Dedifferentiated amniotic fluid mesenchymal stem cell (primary cell): ENCODE data around the gene ALDH3A2.

Experiments used
- DNase-seq: peaks from one replicate; pipeline ENCODE4 v3.0.0-alpha.2; 2016; ENCODE audit errors: extremely low spot score

ALDH3A2 gene

GRCh38 chr17:19714542-19715411, 66.2 kb downstream of the ALDH3A2 start:
- DNase-seq: no peak

- DNase-seq: no peak
Measured at GRCh38 chr17:19716108-19717030, 67.8 kb downstream of the ALDH3A2 start, which contains the start of gene SLC47A2. Gene SLC47A2, minus strand, starts transcription at chr17:19716584. Its CDS starts 29 bp downstream, at chr17:19716555.

DNA sequence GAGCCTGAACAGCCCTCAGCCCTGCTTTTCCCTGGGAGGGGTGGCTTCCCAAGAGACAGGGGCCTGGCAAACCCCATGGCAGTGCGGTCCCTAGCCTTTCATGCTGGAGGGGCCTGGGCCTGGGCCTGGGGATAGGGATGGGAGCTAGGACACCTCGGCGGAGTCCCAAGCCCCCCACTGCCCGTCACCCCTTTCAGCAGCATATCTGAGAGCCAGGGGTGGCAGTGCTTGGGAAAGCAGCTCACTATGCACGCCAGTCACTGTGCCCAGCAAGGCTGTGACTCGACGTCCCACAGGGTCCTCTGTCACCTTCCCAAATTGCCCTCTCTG, 68.4 kb downstream of the ALDH3A2 start:
- DNase-seq: no peak

DNA sequence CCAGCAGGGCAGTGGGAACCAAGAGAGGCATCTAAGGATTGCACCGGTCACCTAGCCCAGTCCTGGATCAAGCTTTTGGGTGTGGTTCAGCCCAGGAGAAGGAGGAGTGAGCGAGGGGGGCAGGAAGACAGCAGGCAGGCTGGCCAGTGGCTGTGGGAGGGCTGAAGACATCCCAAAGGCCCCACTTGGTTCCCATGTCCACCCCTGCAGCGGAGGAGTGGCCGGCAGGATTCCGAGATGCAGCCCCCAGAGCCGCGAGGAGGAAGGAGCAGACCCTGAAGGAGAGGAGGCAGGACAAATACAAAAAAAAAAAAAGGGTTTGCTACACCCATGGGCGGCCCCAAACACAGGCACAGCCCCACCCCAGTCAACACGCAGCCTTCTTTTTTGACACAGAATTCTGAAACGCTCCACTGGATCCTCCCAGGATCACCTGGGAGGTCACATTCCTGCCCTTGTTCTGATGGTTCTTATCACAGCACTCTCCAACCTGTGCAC, 68.9 kb downstream of the ALDH3A2 start:
- DNase-seq: no peak

- no peak for DNase-seq
Measured at GRCh38 chr17:19718041-19718612, 69.6 kb downstream of the ALDH3A2 start.

GRCh38 chr17:19718613-19719354, 70.2 kb downstream of the ALDH3A2 start:
- DNase-seq: no peak

- no peak for DNase-seq
Measured at GRCh38 chr17:19719355-19720209, 71.0 kb downstream of the ALDH3A2 start.

- DNase-seq: no peak
Measured at GRCh38 chr17:19720210-19720475, 71.6 kb downstream of the ALDH3A2 start.

GRCh38 chr17:19720631-19721426, 72.3 kb downstream of the ALDH3A2 start:
- DNase-seq: no peak

DNA sequence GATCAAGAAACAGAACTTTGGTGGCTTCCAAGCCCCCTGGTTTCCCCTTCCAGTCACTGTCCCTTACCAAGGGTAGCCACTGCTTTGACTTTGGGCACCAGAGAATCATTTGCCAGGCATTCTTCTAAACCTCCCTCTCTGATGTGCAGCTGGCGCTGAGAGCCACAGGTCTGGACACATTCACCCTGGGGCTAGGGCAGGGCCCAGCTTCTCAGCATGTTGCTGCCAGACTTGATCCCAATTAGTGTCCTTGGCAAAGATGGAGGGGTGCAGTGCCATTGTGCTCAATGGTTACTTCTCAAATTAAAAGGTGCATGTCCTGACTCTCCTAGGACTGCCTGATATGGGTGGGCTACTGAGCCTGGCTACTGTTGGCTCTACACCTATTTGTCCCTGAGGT, 75.4 kb downstream of the ALDH3A2 start:
- no peak for DNase-seq

- DNase-seq: no peak
Measured at GRCh38 chr17:19724501-19725420, 76.2 kb downstream of the ALDH3A2 start.

- DNase-seq: no peak
Measured at GRCh38 chr17:19725486-19725885, 76.9 kb downstream of the ALDH3A2 start.

GRCh38 chr17:19726631-19727376, 78.3 kb downstream of the ALDH3A2 start:
- DNase-seq: no peak
